Kidney tubule cell (primary cell): Measurements from ENCODE around the gene RAB3A.

Source experiments
- DNase-seq: peaks from one replicate; pipeline ENCODE4 v3.0.0-alpha.2; 2018; ENCODE audit warnings: low spot score

Gene RAB3A

GRCh38 chr19:18150776-18151624, 52.8 kb downstream of the RAB3A start:
- DNase-seq, result no peak

GRCh38 chr19:18149596-18149975, 54.3 kb downstream of the RAB3A start:
- DNase-seq, result no peak

DNA sequence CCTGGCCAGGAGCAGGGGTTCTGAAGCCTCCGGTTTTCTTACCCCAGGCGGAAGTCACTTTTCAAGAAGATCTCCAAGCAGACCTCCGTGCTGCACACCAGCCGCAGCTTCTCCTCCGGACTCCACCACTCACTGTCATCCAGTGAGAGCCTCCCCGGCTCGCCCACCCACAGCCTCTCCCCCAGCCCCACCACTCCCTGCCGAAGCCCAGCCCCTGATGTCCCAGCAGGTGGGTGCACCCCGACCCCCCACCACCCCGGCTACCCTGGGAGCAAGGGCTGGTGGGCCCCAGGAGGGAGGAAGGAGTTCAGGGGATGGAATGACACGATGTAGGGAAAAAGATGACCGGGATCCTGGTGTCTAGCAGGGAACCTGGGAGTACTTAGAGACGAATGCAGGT, 56.4 kb downstream of the RAB3A start:
- DNase-seq, result no peak
